Neural crest cell (in vitro differentiated cells): ENCODE results near the gene A4GALT. TPM values are rescaled to one million over a fixed set of nuclear protein-coding genes. Genes with fewer than 3 reads are reported as not detected.
"Not testable (repeated sequence)": the region's sequence is repeated elsewhere in the genome, so short reads cannot be mapped to it uniquely, and the experiment has no call there.

Experiments used
- DNase-seq: peaks from one replicate; pipeline ENCODE4 v3.0.0; 2021; ENCODE audit warnings: low read depth, mixed read lengths, low spot score
- H3K27ac Mint-ChIP-seq: one replicate; pipeline ENCODE4 v1.8.0; 2021; ENCODE audit warnings: mild to moderate bottlenecking, mixed read lengths; ENCODE audit not compliant: unreplicated experiment
- H3K27me3 Mint-ChIP-seq: 2 replicates; pipeline ENCODE4 v1.8.0; 2021; ENCODE audit warnings: low read depth, mild to moderate bottlenecking, mixed read lengths
- H3K36me3 Mint-ChIP-seq: 2 replicates; pipeline ENCODE4 v1.8.0; 2021; ENCODE audit warnings: low read depth, mild to moderate bottlenecking, mixed read lengths
- H3K4me1 Mint-ChIP-seq: 2 replicates; pipeline ENCODE4 v1.8.0; 2021; ENCODE audit warnings: mixed read lengths
- H3K4me3 Mint-ChIP-seq: one replicate; pipeline ENCODE4 v1.8.0; 2021; ENCODE audit warnings: mild to moderate bottlenecking, mixed read lengths
- H3K9me3 Mint-ChIP-seq: 2 replicates; pipeline ENCODE4 v1.8.0; 2021; ENCODE audit warnings: mixed read lengths
- CTCF ChIP-seq: fragments of 200-600 bp; sonication (generic); conservative IDR thresholded peaks from 2 replicates; pipeline ENCODE4 v1.5.0; 2021; ENCODE audit warnings: antibody characterized with exemption, mild to moderate bottlenecking
- total RNA-seq: library from RNA; stranded (reverse); gene quantifications from 2 replicates; pipeline ENCODE4 v1.2.1, GENCODE V29; 2021

The A4GALT gene
- total RNA-seq, 1 donor from 2014 or later: 0.35 TPM

GRCh38 chr22:42766860-42767259 lies 46.2 kb upstream of the A4GALT start:
- H3K36me3 Mint-ChIP-seq: no peaks in the 10 kb centered on the region
- no peak for TF ChIP-seq CTCF
- H3K9me3 Mint-ChIP-seq: no peaks in the 10 kb centered on the region
- DNase-seq: no peak
- H3K4me1 Mint-ChIP-seq: peaks cover 3% of the 10 kb centered on the region
- H3K4me3 Mint-ChIP-seq: no peak overlapping the region
- no peaks in the 10 kb centered on the region for H3K27me3 Mint-ChIP-seq
- H3K27ac Mint-ChIP-seq: peak overlapping the region; percentile 92

- TF ChIP-seq CTCF: no peak
These were observed 44.3 kb upstream of the A4GALT start for GRCh38 chr22:42764895-42765363.

GRCh38 chr22:42763965-42764480 lies 43.4 kb upstream of the A4GALT start:
- no peaks in the 10 kb centered on the region for H3K4me1 Mint-ChIP-seq
- no peak for TF ChIP-seq CTCF
- H3K27ac Mint-ChIP-seq: no peak overlapping the region
- no peak overlapping the region for H3K4me3 Mint-ChIP-seq
- H3K27me3 Mint-ChIP-seq: no peaks in the 10 kb centered on the region
- H3K9me3 Mint-ChIP-seq: no peaks in the 10 kb centered on the region
- no peaks in the 10 kb centered on the region for H3K36me3 Mint-ChIP-seq
- no peak for DNase-seq

More at GRCh38 chr22:42764895-42765363, 44.3 kb upstream of the A4GALT start:
- H3K4me3 Mint-ChIP-seq: no peak overlapping the region
- DNase-seq: no peak
- no peak overlapping the region for H3K27ac Mint-ChIP-seq
- H3K9me3 Mint-ChIP-seq: no peaks in the 10 kb centered on the region
- no peaks in the 10 kb centered on the region for H3K4me1 Mint-ChIP-seq
- no peaks in the 10 kb centered on the region for H3K27me3 Mint-ChIP-seq
- H3K36me3 Mint-ChIP-seq: no peaks in the 10 kb centered on the region

- no peak for DNase-seq
- no peak for TF ChIP-seq CTCF
- no peak overlapping the region for H3K4me3 Mint-ChIP-seq
- H3K27me3 Mint-ChIP-seq: peaks cover 8% of the 10 kb centered on the region
- H3K4me1 Mint-ChIP-seq: no peaks in the 10 kb centered on the region
- peak overlapping the region; percentile 43 for H3K27ac Mint-ChIP-seq
- H3K9me3 Mint-ChIP-seq: no peaks in the 10 kb centered on the region
- H3K36me3 Mint-ChIP-seq: no peaks in the 10 kb centered on the region
These were observed 40.3 kb upstream of the A4GALT start for GRCh38 chr22:42760806-42761565.

GRCh38 chr22:42758931-42759629 lies 38.4 kb upstream of the A4GALT start:
- DNase-seq: no peak
- H3K4me1 Mint-ChIP-seq: no peaks in the 10 kb centered on the region
- no peak overlapping the region for H3K27ac Mint-ChIP-seq

GRCh38 chr22:42755553-42755952 lies 34.9 kb upstream of the A4GALT start:
- not testable (repeated sequence) for DNase-seq, H3K4me1 Mint-ChIP-seq, H3K9me3 Mint-ChIP-seq, H3K27ac Mint-ChIP-seq, H3K27me3 Mint-ChIP-seq, H3K36me3 Mint-ChIP-seq, H3K4me3 Mint-ChIP-seq

More at GRCh38 chr22:42758931-42759629, 38.4 kb upstream of the A4GALT start:
- Mint-ChIP-seq H3K36me3 (no peaks in the 10 kb centered on the region), H3K9me3 (no peaks in the 10 kb centered on the region), H3K27me3 (peaks cover 8% of the 10 kb centered on the region), H3K4me3 (no peak overlapping the region)
- TF ChIP-seq CTCF: no peak

GRCh38 chr22:42755121-42755520 lies 34.5 kb upstream of the A4GALT start:
- H3K27me3 Mint-ChIP-seq, H3K36me3 Mint-ChIP-seq, H3K27ac Mint-ChIP-seq, DNase-seq, H3K4me3 Mint-ChIP-seq, H3K4me1 Mint-ChIP-seq, H3K9me3 Mint-ChIP-seq: not testable (repeated sequence)
